HL-60 (cell line): ENCODE data around the gene INSIG1.

Experiments
- DNase-seq, 2 experiments: peaks; one replicate each; pipeline ENCODE4 v3.0.0-alpha.2; 2010 to 2020; ENCODE audit warnings: low read depth in 1 of 2, low spot score in 1 of 2
- H3K27ac ChIP-seq: fragments of 250-450 bp; sonication (Bioruptor Pico); replicated peaks from 2 replicates; pipeline ENCODE4 v1.5.1; 2020; ENCODE audit warnings: mild to moderate bottlenecking, moderate library complexity
- H3K27me3 ChIP-seq: fragments of 250-450 bp; sonication (Bioruptor Pico); 2 replicates; pipeline ENCODE4 v1.5.1; 2021; ENCODE audit warnings: mild to moderate bottlenecking, moderate library complexity; ENCODE audit not compliant: insufficient read depth, poor library complexity, severe bottlenecking
- H3K4me3 ChIP-seq: replicated peaks from 2 replicates; pipeline ENCODE4 v1.5.1; 2011; ENCODE audit warnings: mild to moderate bottlenecking, control low read depth, low read length; ENCODE audit not compliant: insufficient read depth
- GABPA ChIP-seq: IDR thresholded peaks from 2 replicates; pipeline ENCODE4 v1.6.1; 2012; ENCODE audit warnings: low read depth
- POLR2AphosphoS5 ChIP-seq: IDR thresholded peaks from 2 replicates; pipeline ENCODE4 v1.6.1; 2012; ENCODE audit warnings: low read depth
- SPI1 ChIP-seq: IDR thresholded peaks from 2 replicates; pipeline ENCODE4 v1.6.1; 2012; ENCODE audit warnings: low read depth, mild to moderate bottlenecking, borderline replicate concordance
- TF ChIP-seq, protein P1 (sequence below): IDR thresholded peaks from one replicate; pipeline ENCODE4 v1.5.1; 2011; ENCODE audit warnings: low read length, control low read depth, inconsistent platforms; ENCODE audit not compliant: insufficient read depth
- TF ChIP-seq, protein P2 (sequence below): IDR thresholded peaks from 2 replicates; pipeline ENCODE4 v1.6.1; 2012; ENCODE audit warnings: low read depth; ENCODE audit not compliant: insufficient replicate concordance

The INSIG1 gene

DNA sequence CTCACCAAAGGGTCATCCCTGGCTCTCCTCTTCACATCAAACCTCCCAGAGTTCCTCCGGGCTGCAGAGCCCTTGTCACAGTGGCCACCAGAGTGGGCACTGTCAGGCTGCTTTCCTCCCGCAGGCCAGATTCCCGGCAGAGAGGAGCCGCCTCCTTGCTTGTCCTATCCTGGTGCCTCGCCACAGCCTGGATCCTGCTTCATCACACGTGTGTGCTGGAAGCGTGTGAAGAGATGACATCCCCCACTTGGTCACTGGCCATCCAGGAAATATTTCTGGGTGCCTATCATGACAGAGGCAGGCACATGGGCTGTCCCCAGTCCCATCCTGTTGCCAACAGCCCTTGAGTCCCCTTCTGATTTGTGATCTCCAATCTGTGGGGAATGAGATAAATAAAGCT is 15.0 kb downstream of the INSIG1 start:
- no peak for DNase-seq
- Histone ChIP-seq H3K27ac (no peak overlapping the region), H3K27me3 (no peaks in the 10 kb centered on the region), H3K4me3 (no peak overlapping the region)
- no peak for TF ChIP-seq POLR2AphosphoS5
- no peak for TF ChIP-seq SPI1
- TF ChIP-seq GABPA: no peak
- TF ChIP-seq, protein P1, sequence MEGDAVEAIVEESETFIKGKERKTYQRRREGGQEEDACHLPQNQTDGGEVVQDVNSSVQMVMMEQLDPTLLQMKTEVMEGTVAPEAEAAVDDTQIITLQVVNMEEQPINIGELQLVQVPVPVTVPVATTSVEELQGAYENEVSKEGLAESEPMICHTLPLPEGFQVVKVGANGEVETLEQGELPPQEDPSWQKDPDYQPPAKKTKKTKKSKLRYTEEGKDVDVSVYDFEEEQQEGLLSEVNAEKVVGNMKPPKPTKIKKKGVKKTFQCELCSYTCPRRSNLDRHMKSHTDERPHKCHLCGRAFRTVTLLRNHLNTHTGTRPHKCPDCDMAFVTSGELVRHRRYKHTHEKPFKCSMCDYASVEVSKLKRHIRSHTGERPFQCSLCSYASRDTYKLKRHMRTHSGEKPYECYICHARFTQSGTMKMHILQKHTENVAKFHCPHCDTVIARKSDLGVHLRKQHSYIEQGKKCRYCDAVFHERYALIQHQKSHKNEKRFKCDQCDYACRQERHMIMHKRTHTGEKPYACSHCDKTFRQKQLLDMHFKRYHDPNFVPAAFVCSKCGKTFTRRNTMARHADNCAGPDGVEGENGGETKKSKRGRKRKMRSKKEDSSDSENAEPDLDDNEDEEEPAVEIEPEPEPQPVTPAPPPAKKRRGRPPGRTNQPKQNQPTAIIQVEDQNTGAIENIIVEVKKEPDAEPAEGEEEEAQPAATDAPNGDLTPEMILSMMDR: no peak
- TF ChIP-seq, protein P2, sequence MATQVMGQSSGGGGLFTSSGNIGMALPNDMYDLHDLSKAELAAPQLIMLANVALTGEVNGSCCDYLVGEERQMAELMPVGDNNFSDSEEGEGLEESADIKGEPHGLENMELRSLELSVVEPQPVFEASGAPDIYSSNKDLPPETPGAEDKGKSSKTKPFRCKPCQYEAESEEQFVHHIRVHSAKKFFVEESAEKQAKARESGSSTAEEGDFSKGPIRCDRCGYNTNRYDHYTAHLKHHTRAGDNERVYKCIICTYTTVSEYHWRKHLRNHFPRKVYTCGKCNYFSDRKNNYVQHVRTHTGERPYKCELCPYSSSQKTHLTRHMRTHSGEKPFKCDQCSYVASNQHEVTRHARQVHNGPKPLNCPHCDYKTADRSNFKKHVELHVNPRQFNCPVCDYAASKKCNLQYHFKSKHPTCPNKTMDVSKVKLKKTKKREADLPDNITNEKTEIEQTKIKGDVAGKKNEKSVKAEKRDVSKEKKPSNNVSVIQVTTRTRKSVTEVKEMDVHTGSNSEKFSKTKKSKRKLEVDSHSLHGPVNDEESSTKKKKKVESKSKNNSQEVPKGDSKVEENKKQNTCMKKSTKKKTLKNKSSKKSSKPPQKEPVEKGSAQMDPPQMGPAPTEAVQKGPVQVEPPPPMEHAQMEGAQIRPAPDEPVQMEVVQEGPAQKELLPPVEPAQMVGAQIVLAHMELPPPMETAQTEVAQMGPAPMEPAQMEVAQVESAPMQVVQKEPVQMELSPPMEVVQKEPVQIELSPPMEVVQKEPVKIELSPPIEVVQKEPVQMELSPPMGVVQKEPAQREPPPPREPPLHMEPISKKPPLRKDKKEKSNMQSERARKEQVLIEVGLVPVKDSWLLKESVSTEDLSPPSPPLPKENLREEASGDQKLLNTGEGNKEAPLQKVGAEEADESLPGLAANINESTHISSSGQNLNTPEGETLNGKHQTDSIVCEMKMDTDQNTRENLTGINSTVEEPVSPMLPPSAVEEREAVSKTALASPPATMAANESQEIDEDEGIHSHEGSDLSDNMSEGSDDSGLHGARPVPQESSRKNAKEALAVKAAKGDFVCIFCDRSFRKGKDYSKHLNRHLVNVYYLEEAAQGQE: no peak

DNA sequence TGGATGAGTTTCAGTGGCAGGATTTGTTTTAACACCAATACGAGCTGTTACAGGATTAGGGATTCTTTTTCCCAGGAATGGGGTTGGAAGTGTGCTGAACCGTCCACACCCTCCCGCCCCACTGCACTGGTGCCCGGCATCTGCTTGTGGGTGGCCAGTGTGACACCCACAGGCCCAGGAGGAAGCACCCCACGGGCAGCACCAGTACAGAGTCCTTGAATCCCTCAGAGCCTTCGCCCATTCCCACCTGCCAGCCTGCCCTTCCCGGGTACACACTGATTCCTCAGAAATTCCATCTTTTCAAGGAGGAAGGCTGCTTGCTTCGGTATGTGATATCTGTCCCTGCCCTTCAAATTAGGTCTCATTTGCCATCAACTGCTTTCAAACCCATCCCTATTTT is 15.4 kb downstream of the INSIG1 start:
- no peak overlapping the region for H3K27ac ChIP-seq
- no peak overlapping the region for H3K4me3 ChIP-seq
- TF ChIP-seq POLR2AphosphoS5 (no peak), GABPA (no peak), SPI1 (no peak)
- TF ChIP-seq, protein P1: no peak
- no peak for DNase-seq
- no peaks in the 10 kb centered on the region for H3K27me3 ChIP-seq

DNA sequence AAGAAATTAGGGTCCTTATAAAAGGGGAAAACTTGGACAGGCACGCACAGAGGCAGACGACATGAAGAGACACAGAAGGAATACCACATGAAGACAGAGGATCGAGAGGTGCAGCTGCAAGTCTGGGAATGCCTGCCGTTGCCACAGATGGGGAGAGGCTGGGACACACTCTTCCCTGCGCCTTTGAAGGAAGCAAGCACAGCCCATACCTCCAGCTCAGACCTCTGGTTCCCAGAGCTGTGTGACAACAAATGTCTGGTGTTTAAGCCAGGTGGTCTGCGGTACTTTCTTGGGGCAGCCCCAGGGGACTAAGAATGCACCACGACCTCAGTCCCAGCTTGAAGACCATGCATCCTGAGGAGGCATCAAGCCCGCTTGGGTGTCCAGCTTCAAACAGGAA is 18.3 kb downstream of the INSIG1 start:
- Histone ChIP-seq H3K4me3 (no peak overlapping the region), H3K27me3 (no peaks in the 10 kb centered on the region), H3K27ac (no peak overlapping the region)
- no peak for TF ChIP-seq SPI1
- no peak for TF ChIP-seq POLR2AphosphoS5
- TF ChIP-seq GABPA: no peak
- TF ChIP-seq, protein P2: no peak
- TF ChIP-seq, protein P1: no peak
- DNase-seq: no peak

DNA sequence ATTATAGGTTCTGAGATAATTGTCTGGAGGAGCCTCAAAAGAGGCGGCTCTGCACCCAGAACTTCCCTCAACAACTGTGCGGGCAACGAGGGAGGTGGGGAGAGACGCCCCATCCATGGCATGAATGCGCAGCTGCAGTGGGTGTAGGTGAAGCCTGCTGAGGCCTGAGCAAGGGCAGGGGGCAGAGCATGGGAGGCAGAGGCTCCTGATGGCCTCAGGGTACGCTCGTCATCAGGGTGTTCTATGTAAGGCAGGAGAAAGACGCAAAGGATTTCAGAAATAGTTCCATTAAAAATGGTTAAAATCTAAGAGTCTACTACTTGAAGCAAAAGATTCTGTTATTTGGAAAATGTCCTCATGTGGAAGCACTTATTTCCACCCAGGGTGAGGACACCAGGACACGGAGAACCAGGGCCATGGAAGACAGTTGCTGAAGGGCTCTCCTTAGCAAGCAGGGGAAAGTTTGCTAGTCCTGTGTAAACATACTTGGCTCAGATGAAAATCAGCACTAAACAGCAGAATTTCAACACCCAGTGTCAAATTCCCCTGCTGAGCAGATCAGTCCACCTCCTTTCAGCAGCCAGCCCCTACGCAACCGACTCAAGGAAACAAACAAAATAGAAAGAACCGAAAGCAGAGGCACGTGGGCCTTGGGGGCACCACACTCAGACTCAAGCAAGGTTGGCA is 18.9 kb downstream of the INSIG1 start:
- TF ChIP-seq SPI1: no peak
- no peak for TF ChIP-seq POLR2AphosphoS5
- TF ChIP-seq, protein P2: no peak
- Histone ChIP-seq H3K27ac (no peak overlapping the region), H3K27me3 (no peaks in the 10 kb centered on the region), H3K4me3 (no peak overlapping the region)
- no peak for DNase-seq
